NCI-H524 treated with DMSO at 0.1 percent for 48 hours (cell line): ENCODE results near the gene CAMTA1.

Experiments
- DNase-seq: peaks from one replicate; lab custom pipeline; 2025; lab: John Stamatoyannopoulos, UW

Gene CAMTA1

DNA sequence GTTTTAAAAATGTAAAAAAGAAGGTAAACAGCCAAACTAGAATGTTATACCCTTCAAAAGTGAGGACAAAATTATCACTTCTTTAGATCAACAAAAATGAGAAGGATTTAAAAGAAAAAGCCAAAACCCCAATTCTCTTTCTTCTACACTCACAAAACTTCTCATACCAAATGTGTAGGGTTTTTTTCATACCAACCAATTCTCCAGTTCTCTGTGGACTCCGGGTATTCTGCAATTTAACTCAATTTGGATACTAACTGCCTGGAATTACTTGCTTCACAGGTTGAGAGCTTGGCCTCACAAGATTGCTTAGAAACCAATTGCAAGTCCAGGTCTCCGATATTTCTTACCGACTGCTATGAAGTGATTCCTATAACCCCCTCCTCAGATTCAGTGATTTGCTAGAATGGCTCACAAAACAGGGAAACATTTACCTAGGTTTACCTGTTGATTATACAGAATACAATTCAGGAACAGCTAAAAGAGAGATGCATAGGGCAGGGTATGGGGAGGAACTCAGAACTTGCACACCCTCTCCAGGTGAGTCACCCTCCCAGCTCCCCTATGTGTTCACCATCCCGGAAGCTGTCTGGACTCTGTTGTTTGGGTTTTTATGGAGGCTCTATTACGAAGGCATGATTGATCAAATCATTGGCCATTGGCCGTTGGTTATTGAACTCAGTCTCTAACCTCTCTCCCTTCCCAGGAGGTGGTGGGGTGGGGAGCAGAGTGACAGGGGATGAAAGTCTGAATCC, 67.1 kb downstream of the CAMTA1 start:
- DNase-seq, result no peak

- no peak for DNase-seq
Measured at GRCh38 chr1:6854166-6854565, 68.9 kb downstream of the CAMTA1 start.

- no peak for DNase-seq
Measured at GRCh38 chr1:6857831-6858230, 72.6 kb downstream of the CAMTA1 start.

DNA sequence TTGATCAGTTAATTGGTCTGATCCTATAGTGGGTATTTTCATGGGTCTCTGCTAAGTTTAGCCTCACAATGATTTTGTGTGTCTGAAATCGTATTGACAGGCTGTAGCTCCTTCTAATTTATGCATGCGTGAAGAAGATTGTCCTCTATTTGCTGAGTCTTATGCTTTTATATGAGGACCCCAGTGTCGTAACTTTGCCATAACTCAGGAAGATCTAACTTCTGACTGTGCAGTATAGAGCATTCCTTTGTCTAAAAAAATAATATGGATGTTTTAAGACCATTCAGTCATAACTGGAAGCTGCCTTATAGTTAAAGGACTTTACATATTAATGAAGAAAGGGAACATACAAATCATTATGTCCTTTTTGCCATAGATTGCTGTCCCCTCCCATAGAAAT, 73.3 kb downstream of the CAMTA1 start:
- no peak for DNase-seq

DNA sequence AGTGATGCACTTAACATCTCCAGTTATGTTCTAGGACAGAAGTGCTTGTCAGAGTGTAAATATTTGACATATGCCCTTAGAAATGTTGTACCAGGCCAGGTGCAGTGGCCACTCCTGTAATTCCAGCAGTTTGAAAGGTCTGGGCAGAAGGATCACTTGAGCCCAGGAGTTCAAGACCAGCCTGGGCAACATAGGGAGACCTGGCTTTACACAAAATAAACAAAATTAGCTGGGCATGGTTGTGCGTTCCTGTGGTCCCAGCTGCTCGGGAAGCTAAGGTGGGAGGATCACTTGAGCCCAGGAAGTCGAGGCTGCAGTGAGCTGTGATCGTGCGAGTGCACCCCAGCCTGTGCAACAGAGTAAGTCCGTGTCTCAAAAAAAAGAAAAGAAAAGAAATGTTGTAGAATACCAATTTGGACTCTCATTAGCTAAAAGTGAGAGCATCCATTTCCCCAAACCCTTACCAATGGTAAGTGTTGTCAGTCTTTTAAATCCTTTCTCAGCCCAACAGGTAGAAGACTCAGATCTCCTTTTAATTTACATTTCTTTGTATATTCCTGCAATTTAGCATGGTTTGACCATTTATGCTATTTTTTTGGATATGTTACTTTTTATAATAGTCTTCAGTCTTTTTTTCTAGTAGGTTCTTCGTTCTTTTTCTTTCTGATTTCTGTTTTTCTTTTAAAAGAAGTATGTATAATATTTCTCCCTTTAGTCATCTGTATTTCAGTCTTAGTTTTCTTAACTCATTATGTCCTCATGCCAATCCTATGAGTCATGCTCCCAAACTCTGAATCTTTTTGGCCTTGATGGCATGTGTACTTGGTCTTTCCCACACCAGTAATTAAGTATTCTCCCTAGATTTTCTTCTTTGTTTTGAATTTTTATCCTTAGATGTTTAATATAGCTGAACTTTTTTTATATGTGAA, 74.4 kb downstream of the CAMTA1 start:
- no peak for DNase-seq

GRCh38 chr1:6860401-6860800, 75.1 kb downstream of the CAMTA1 start:
- no peak for DNase-seq

DNA sequence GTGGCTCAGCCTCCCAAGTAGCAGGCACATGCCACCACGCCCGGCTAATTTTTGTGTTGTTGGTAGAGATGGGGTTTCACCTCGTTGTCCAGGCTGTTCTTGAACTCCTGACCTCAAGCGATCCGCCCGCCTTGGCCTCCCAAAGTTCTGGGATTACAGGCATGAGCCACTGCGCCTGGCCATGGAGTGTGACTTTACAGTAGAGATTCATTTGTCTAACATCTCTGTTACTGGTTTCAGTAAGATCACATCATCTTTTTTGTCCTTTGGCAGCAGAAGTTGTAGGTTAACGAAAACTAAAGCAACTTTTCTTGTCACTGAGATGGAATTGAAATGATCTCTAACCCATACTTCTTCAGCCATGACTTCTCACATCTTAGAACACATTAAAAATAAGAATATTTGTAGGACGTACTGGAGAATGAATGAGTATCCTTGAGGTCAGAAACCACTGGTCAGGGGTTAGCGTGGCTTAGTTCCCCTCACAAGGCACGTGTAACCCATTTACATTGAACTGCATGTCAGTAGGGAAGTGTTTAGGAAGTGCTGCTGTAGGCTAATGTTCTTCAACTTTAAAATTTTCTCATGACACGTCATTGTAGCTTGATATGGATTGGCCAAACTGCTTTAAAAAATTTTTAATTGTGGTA, 75.9 kb downstream of the CAMTA1 start:
- DNase-seq, result no peak

DNA sequence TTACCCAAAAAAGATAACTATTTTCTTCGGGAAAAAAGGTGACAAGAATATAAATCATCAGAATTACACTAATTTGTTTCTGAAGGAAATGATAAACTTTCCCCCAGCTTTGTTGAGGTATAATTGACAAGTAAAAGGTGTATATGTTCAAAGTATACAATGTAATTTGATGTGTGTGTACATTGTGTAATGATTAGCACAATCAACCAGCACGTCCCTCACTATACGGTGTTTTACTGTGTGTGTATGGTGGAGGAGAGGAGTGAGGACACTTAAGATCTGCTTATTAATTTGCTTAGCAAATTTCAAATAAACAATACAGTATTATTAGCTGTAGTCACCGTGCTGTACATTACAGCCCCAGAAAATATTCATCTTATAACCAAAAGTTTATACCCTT, 77.7 kb downstream of the CAMTA1 start:
- DNase-seq, result no peak

DNA sequence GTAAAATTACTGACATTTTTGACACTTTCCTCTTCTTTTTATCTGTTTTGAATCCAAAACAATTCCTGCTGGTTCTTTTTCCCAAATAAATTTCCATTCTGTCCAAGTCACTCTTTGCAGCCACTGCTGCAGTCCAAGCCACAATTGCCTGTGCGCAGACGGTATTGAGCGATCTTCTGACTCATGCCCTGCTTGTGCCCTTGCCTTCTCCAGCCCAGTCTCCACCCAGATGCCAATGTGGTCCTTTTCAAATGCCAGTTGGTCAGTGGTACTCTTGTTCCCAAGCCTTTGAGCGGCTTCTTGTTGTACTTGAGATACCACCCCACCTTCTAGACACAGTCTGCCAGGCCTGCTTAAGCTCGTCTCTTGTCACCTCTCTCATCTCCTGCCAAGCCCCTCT, 78.9 kb downstream of the CAMTA1 start:
- DNase-seq, result no peak

DNA sequence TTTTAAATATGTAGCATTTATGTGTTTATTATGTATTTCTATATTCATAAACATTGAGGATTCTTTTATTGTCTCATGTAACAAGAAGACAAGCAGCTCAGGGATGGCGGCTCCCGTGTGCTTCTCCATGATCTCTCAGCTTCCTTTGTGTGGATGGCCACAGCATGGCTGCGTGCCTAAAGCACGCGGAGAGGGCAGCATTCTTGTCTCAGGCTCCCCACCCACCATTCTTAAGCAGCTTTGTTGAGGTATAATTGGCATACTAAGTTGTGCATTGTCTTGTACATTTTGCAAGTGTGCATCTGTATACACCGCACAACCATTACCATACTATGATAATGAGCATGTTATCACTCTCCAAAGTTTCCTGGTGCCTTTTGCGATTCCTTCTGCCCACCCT, 81.6 kb downstream of the CAMTA1 start:
- DNase-seq, result no peak

- no peak for DNase-seq
Measured at GRCh38 chr1:6867321-6867720, 82.1 kb downstream of the CAMTA1 start.

DNA sequence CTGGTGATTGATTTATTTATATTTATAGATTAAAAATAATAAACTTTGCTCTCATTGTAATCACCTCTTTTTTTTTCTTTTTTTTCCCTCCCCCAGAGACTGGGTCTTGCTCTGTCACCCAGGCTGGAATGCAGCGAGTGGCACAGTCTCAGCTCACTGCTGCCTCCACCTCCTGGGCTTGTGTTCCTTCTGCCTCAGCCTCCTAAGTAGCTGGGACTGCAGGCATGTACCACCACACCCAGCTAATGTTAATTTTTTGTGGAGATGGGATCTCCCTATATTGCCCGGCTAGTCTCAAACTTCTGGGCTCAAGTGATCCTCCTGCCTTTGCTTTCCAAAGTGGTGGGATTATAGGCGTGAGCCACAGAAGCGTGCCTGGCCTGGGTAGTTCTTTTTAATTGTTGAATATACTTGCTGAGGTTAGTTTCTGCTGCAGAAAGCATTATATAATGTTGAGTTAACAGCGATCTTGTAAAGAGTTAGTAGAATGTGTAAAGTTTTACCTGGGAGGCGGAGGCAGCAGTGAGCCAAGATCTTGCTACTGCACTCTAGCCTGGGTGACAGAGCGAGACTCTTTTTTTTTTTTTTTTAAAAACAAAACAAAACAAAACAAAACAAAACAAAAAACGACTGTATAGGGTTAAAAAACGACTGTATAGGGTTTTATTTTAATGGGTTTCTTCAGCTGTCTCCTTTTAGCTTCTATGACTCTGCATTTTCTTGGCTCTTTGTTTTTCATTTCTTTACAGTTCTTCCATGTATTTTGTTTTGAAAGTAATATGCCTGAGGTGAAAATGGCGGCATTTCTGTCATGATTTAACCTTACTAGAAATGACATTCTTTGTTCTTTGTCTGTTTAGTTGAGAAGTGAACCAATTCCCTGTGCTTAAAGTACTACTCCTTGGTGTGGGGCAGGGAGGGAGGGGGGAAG, 82.7 kb downstream of the CAMTA1 start:
- no peak for DNase-seq

GRCh38 chr1:6868660-6869380, 83.6 kb downstream of the CAMTA1 start:
- DNase-seq, result no peak

DNA sequence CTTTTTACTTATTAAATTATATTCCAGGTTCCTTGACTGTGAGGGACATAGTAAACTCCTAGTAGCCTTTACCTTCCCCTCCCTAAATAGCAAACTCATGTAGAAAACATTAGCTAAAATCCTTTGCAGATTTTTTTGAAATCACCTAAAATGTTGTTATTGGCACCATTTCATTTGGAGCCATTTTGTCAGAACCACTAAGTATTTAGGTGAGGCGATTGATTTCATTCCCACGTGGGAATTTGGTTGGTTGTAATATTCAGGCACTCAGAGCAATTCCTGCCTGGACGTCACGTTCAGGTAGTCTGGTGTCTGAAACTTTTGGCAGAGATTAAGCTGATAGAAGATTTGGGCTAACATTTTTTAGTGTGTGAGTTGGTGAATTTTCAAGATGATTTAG, 84.3 kb downstream of the CAMTA1 start:
- no peak for DNase-seq

DNA sequence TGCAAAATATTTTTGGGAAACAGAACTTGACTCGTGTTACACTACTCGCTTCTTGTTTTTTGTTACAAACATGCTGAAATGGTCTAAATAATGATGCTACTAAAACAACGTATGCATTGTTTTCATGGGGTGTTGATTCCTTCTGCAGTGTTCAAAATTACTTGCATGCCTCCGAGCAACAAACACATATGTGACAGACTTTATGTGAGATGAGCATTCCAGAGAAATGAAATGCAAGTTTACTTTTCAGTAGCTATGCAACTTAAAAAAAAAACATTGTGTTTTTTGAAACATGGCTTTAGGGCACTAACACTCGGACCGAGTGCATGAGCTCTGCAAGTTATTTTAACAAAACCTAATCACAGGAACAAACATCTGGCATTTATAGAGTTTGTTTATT, 84.8 kb downstream of the CAMTA1 start:
- DNase-seq, result no peak

DNA sequence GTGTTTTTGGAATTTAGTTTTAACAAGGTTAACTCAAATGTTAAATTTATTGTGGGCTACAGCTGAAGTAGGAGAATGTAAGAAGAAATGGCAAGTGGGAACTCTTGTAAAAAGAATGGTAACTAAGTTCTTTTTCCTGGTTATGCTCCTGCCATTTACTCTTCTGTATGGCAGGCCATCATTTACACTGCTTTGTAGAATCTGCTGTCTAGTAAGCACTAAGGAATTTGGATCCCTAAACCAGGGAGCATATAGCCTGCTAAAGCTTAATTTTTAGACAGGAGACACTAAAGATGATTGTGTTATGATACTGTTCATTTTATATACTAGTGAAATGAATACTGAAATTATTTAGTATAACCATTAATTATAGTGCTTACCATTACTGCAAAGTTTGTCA, 85.3 kb downstream of the CAMTA1 start:
- no peak for DNase-seq

- no peak for DNase-seq
Measured at GRCh38 chr1:6871300-6871972, 86.2 kb downstream of the CAMTA1 start.

DNA sequence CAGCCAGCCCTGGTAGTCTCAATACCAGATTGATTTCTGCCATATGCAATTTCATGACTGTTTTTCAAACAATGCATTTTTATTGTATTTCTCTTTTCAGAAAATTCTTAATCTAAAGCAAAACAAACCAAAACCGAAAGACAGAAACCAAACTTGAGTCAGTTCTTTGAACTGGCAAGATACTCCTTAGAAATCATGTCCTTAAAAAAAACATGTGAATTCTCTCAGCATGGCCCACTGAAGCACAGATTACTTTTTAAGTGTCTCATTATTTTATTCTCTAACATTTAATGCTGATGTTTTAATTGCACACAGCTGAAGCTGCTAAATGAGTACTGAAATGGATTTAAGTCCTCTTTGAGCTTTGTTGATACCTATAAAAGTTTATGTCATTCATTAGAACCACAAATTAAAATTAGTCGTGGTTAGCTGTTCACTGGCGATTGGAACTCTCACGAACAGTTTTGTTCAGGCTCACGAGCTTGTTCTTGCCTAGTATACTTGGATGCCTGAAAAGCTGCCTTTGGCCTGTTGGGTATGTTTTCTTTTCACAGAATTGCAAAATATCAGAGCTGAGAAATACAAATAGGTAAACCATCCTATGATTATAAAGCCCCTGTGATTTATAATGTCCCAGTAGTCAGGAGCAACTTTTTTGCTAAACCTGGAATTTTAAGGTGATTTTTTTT, 87.5 kb downstream of the CAMTA1 start:
- DNase-seq, result no peak

DNA sequence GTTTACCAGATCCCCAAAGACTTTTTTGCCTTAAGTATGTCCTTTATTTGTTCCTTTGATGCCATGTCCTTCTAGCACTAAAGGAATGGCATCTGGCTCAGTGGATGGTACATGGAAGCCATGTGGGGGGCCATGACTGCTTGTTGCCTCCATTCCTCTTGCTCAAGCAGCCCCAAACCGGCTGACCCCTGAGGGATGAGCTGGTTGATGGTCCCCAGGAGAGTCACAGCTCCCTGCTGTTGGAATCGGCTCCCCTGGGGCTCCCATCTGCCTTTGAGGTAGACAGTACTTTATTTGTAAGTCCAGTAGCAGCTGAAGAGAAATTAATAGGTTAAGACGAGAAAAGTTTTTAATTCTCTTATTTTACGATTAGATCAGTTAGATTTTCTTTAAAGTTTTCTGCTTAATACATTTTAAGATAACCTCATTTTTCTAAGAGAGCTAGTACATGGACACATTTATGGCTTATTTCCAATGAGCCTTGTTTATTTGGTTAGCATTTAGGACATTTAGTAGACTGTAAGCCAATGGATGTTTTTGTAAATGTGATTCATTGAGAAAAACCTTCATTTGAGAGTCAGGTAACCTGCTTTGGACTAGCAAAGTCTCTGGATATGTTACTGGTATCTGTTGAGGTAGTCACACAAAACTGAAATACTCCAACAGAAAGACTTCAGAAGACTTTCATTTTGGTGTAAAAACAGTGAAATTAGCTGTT, 88.2 kb downstream of the CAMTA1 start:
- DNase-seq, result no peak
